HepG2 (cell line): ENCODE measurements around the gene IFI35. TPM values are rescaled to one million over a fixed set of nuclear protein-coding genes. Genes with fewer than 3 reads are reported as not detected.

Experiments
- FOXA1 ChIP-seq, 2 experiments: fragments of 450-650 bp in 1 of 2; sonication (generic) in 1 of 2; formaldehyde crosslinking in 1 of 2; IDR thresholded peaks; 2 replicates each; pipeline versions ENCODE4 v1.4.0 to v1.6.1; 2016 to 2020; ENCODE audit warnings: missing genetic modification reagents in 1 of 2
- MTF1 ChIP-seq: sonication (generic); formaldehyde crosslinking; IDR thresholded peaks from 2 replicates; pipeline ENCODE4 v1.5.0; 2020; ENCODE audit warnings: missing genetic modification reagents
- PAXIP1 ChIP-seq: sonication (generic); formaldehyde crosslinking; conservative IDR thresholded peaks from 2 replicates; pipeline ENCODE4 v1.4.0; 2020; ENCODE audit warnings: mild to moderate bottlenecking, missing genetic modification reagents, moderate library complexity
- SOX13 ChIP-seq, 3 experiments: fragments of 450-650 bp in 1 of 3; sonication (generic) in 1 of 3; formaldehyde crosslinking in 1 of 3; IDR thresholded peaks in 2 of 3; conservative IDR thresholded peaks in 1 of 3; 2 replicates each; pipeline versions ENCODE4 v1.5.0 to v1.6.1; 2016 to 2020; ENCODE audit warnings: antibody characterized with exemption in 1 of 3, mild to moderate bottlenecking in 1 of 3, missing compliant biosample characterization in 1 of 3, missing genetic modification reagents in 1 of 3, moderate library complexity in 1 of 3
- ZNF776 ChIP-seq: sonication (generic); formaldehyde crosslinking; IDR thresholded peaks from 2 replicates; pipeline ENCODE4 v1.4.0; 2020; ENCODE audit warnings: mild to moderate bottlenecking, missing genetic modification reagents
- polyA plus RNA-seq, 8 experiments: library from polyadenylated mRNA; depleted of rRNA in 3 of 8; stranded (reverse) in 7 of 8; unstranded in 1 of 8; fragments of >200 nt; fragmentation: Illumina TruSeq in 4 of 8; extraction: Trizol in 4 of 8; gene quantifications; 2 replicates each; pipeline versions ENCODE4 v1.2.1 to v1.2.3, GENCODE V29; 2011 to 2016; ENCODE audit warnings: low read depth in 4 of 8, missing spikeins in 1 of 8, mixed read lengths in 1 of 8; ENCODE audit not compliant: insufficient read depth in 1 of 8
- total RNA-seq, 5 experiments: library from RNA; depleted of rRNA; stranded (reverse); fragments of >200 nt; fragmentation: Illumina TruSeq; extraction: Trizol; gene quantifications; 2 replicates each; pipeline ENCODE4 v1.2.3, GENCODE V29; 2016; ENCODE audit warnings: low read depth in 1 of 5
- TF ChIP-seq, protein P1 (sequence below): sonication (generic); formaldehyde crosslinking; IDR thresholded peaks from 2 replicates; pipeline ENCODE4 v1.5.0; 2020; ENCODE audit warnings: mild to moderate bottlenecking, missing genetic modification reagents
- TF ChIP-seq, protein P2 (sequence below): sonication (generic); formaldehyde crosslinking; IDR thresholded peaks from 2 replicates; pipeline ENCODE4 v1.5.0; 2020; ENCODE audit warnings: mild to moderate bottlenecking, missing genetic modification reagents

The IFI35 gene
- total and polyA plus RNA-seq, 2 of the 13 experiments (the other 11 are each of a cell fraction or from before 2014, with no cell fraction given), result 28.9 to 38.1 TPM

DNA sequence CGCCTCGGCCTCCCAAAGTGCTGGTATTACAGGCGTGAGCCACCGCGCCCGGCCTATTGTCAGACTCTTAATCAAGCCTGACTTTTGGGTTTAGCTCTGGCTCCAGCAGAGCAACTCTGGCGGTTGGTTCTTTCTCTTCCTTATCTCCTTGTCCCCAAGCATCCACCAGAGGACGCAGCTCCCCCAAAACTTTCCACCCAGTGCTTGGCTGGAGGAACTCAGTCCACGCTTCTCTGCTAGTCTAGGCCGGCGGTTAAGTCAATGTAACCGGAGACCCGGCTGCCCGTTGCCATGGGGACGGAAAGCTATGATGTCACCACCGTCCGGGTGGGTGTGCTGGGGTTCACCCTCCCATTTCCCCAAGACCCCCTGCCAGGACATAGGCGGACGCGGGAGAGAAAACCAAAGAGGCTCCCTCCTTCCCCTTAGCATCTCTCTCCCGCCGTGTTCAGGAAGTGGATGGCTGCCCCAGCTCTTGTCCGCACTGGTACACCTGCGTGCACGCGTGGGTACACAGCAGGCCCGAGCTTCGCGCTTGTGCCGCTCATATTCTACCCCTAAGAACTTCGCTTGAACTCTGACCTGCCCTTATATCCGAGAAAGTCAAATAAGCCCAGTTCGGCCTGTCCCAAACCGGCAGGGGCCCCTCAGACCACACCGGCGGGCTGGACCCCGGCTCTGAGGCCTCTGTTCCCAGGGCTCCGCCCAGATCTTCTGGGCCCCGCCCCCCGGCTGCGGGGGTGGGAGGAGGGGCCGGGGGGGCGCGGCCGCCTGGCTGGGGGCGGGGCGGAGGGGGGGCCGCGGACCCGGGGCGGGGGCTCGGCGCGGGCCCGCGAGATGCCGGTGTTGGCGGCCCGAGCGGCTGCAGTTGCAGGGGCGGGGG lies 18.1 kb downstream of the IFI35 start, which contains the start of gene RND2 (continued):
- TF ChIP-seq FOXA1 (IDR thresholded peaks at IDR 0.05) (no peak), FOXA1 (CRISPR knock-in tag; IDR thresholded peaks at IDR 0.05) (peak; percentile 11; the same call in 1 of the 2 replicates), PAXIP1 (CRISPR knock-in tag) (peak; percentile 46), MTF1 (CRISPR knock-in tag) (no peak), SOX13 (IDR thresholded peaks at IDR 0.05) (no peak), SOX13 (CRISPR knock-in tag; conservative IDR thresholded peaks at IDR 0.05 in 1 of 2, IDR thresholded peaks at IDR 0.05 in 1 of 2) (peak in 1 of 2 experiments; percentile 52; a peak in 1 of 4 replicates), ZNF776 (no peak)
- TF ChIP-seq, protein P1, sequence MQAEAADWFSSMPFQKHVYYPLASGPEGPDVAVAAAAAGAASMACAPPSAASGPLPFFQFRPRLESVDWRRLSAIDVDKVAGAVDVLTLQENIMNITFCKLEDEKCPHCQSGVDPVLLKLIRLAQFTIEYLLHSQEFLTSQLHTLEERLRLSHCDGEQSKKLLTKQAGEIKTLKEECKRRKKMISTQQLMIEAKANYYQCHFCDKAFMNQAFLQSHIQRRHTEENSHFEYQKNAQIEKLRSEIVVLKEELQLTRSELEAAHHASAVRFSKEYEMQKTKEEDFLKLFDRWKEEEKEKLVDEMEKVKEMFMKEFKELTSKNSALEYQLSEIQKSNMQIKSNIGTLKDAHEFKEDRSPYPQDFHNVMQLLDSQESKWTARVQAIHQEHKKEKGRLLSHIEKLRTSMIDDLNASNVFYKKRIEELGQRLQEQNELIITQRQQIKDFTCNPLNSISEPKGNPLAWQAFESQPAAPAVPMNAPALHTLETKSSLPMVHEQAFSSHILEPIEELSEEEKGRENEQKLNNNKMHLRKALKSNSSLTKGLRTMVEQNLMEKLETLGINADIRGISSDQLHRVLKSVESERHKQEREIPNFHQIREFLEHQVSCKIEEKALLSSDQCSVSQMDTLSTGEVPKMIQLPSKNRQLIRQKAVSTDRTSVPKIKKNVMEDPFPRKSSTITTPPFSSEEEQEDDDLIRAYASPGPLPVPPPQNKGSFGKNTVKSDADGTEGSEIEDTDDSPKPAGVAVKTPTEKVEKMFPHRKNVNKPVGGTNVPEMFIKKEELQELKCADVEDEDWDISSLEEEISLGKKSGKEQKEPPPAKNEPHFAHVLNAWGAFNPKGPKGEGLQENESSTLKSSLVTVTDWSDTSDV (CRISPR knock-in tag), result no peak
- TF ChIP-seq, protein P2, sequence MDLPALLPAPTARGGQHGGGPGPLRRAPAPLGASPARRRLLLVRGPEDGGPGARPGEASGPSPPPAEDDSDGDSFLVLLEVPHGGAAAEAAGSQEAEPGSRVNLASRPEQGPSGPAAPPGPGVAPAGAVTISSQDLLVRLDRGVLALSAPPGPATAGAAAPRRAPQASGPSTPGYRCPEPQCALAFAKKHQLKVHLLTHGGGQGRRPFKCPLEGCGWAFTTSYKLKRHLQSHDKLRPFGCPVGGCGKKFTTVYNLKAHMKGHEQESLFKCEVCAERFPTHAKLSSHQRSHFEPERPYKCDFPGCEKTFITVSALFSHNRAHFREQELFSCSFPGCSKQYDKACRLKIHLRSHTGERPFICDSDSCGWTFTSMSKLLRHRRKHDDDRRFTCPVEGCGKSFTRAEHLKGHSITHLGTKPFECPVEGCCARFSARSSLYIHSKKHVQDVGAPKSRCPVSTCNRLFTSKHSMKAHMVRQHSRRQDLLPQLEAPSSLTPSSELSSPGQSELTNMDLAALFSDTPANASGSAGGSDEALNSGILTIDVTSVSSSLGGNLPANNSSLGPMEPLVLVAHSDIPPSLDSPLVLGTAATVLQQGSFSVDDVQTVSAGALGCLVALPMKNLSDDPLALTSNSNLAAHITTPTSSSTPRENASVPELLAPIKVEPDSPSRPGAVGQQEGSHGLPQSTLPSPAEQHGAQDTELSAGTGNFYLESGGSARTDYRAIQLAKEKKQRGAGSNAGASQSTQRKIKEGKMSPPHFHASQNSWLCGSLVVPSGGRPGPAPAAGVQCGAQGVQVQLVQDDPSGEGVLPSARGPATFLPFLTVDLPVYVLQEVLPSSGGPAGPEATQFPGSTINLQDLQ (CRISPR knock-in tag), result no peak
